GM23338 (cell line): Measurements from ENCODE around the gene LRATD1. TPM values are rescaled to one million over a fixed set of nuclear protein-coding genes. Genes with fewer than 3 reads are reported as not detected.

Source experiments
- ATAC-seq: fragments of 200-7000 bp; cut with Tn5 transposase; 3 replicates; pipeline ENCODE4 v1.9.1; 2020
- DNase-seq: peaks from one replicate; pipeline ENCODE4 v3.0.0-alpha.2; 2015; ENCODE audit warnings: low spot score
- H2AFZ ChIP-seq: fragments of 200-600 bp; sonication (generic); 2 replicates; pipeline ENCODE4 v1.8.0; 2016; ENCODE audit warnings: antibody characterized with exemption, mild to moderate bottlenecking, moderate library complexity
- H3F3A ChIP-seq: fragments of 200-600 bp; sonication (generic); replicated peaks from 2 replicates; pipeline ENCODE4 v1.8.0; 2017; ENCODE audit warnings: antibody characterized with exemption, mixed run types, low read depth
- H3K27ac ChIP-seq: fragments of 200-600 bp; sonication (generic); 2 replicates; pipeline ENCODE4 v1.6.1; 2016; ENCODE audit warnings: low read depth
- H3K27me3 ChIP-seq: fragments of 200-600 bp; sonication (generic); 2 replicates; pipeline ENCODE4 v1.8.0; 2016; ENCODE audit warnings: mild to moderate bottlenecking, mixed run types, moderate library complexity; ENCODE audit not compliant: insufficient read depth
- H3K36me3 ChIP-seq: fragments of 200-600 bp; sonication (generic); 2 replicates; pipeline ENCODE4 v1.8.0; 2016; ENCODE audit warnings: mild to moderate bottlenecking; ENCODE audit not compliant: insufficient read depth
- H3K4me1 ChIP-seq: fragments of 200-600 bp; sonication (generic); 2 replicates; pipeline ENCODE4 v1.8.0; 2016; ENCODE audit warnings: mild to moderate bottlenecking, moderate library complexity; ENCODE audit not compliant: insufficient read depth
- H3K4me2 ChIP-seq: fragments of 200-600 bp; sonication (generic); 2 replicates; pipeline ENCODE4 v1.7.1; 2017; ENCODE audit warnings: mixed run types
- H3K4me3 ChIP-seq: fragments of 200-600 bp; sonication (generic); 2 replicates; pipeline ENCODE4 v1.6.1; 2016; ENCODE audit warnings: mixed run types
- H3K79me2 ChIP-seq: fragments of 200-600 bp; sonication (generic); replicated peaks from 2 replicates; pipeline ENCODE4 v1.8.0; 2017; ENCODE audit warnings: mild to moderate bottlenecking; ENCODE audit not compliant: insufficient read depth
- H3K9me2 ChIP-seq: fragments of 200-600 bp; sonication (generic); 2 replicates; pipeline ENCODE4 v1.8.0; 2017; ENCODE audit not compliant: insufficient read depth
- H4K20me1 ChIP-seq: fragments of 200-600 bp; sonication (generic); replicated peaks from 2 replicates; pipeline ENCODE4 v1.8.0; 2017; ENCODE audit warnings: mild to moderate bottlenecking; ENCODE audit not compliant: insufficient read depth
- H3K27ac Mint-ChIP-seq: 2 replicates; pipeline ENCODE4 v1.8.0; 2020; ENCODE audit warnings: inconsistent platforms, mild to moderate bottlenecking, moderate library complexity, mixed read lengths
- H3K27me3 Mint-ChIP-seq: 3 replicates; pipeline ENCODE4 v1.8.0; 2022; ENCODE audit warnings: low read depth, mild to moderate bottlenecking, moderate library complexity, mixed read lengths, inconsistent platforms; ENCODE audit not compliant: insufficient read depth, poor library complexity
- H3K36me3 Mint-ChIP-seq: 3 replicates; pipeline ENCODE4 v1.8.0; 2021; ENCODE audit warnings: low read depth, mild to moderate bottlenecking, inconsistent platforms, moderate library complexity, mixed read lengths
- H3K4me1 Mint-ChIP-seq: 3 replicates; pipeline ENCODE4 v1.8.0; 2020; ENCODE audit warnings: mild to moderate bottlenecking, inconsistent platforms, mixed read lengths
- H3K4me3 Mint-ChIP-seq: 3 replicates; pipeline ENCODE4 v1.8.0; 2021; ENCODE audit warnings: moderate library complexity, mild to moderate bottlenecking, inconsistent platforms, mixed read lengths
- H3K9me3 Mint-ChIP-seq: 3 replicates; pipeline ENCODE4 v1.8.0; 2020; ENCODE audit warnings: moderate library complexity, mild to moderate bottlenecking, inconsistent platforms, mixed read lengths
- CREB1 ChIP-seq: fragments of 250-450 bp; sonication (Bioruptor Pico); IDR thresholded peaks from 2 replicates; pipeline ENCODE4 v1.5.0; 2020; ENCODE audit warnings: low read depth, mild to moderate bottlenecking, moderate library complexity
- CTCF ChIP-seq, 2 experiments: fragments of 200-600 bp in 1 of 2; sonication (generic) in 1 of 2; conservative IDR thresholded peaks; 2 replicates each; pipeline versions ENCODE4 v1.5.1 to v1.6.1; 2016 to 2017; ENCODE audit warnings: antibody characterized with exemption in 2 of 2, low read depth in 2 of 2, mild to moderate bottlenecking in 2 of 2, moderate library complexity in 1 of 2
- ETS1 ChIP-seq: IDR thresholded peaks from 2 replicates; pipeline ENCODE4 v1.6.1; 2016; ENCODE audit warnings: antibody characterized with exemption
- EZH2 ChIP-seq: fragments of 200-600 bp; sonication (generic); IDR thresholded peaks from one replicate; pipeline ENCODE4 v1.8.0; 2017; ENCODE audit warnings: antibody characterized with exemption, mild to moderate bottlenecking, low read depth; ENCODE audit not compliant: unreplicated experiment
- EZH2phosphoT487 ChIP-seq: fragments of 200-600 bp; sonication (generic); IDR thresholded peaks from one replicate; pipeline ENCODE4 v1.8.1; 2018; ENCODE audit warnings: antibody characterized with exemption; ENCODE audit not compliant: unreplicated experiment
- JUNB ChIP-seq: IDR thresholded peaks from one replicate; pipeline ENCODE4 v1.6.1; 2016; ENCODE audit warnings: antibody characterized with exemption; ENCODE audit not compliant: unreplicated experiment
- NANOG ChIP-seq: IDR thresholded peaks from 2 replicates; pipeline ENCODE4 v1.6.1; 2016; ENCODE audit warnings: antibody characterized with exemption, borderline replicate concordance
- POLR2AphosphoS5 ChIP-seq: IDR thresholded peaks from 2 replicates; pipeline ENCODE4 v1.6.1; 2016; ENCODE audit warnings: antibody characterized with exemption, low read depth
- STAT1 ChIP-seq: IDR thresholded peaks from one replicate; pipeline ENCODE4 v1.6.1; 2016; ENCODE audit warnings: antibody characterized with exemption; ENCODE audit not compliant: unreplicated experiment
- ZNF114 ChIP-seq: fragments of 250-450 bp; sonication (Bioruptor Pico); IDR thresholded peaks from 2 replicates; pipeline ENCODE4 v1.5.0; 2020; ENCODE audit warnings: mild to moderate bottlenecking, moderate library complexity
- ZNF331 ChIP-seq: fragments of 250-450 bp; sonication (Bioruptor Pico); IDR thresholded peaks from 2 replicates; pipeline ENCODE4 v1.5.0; 2020; ENCODE audit warnings: low read depth, mild to moderate bottlenecking, moderate library complexity
- polyA plus RNA-seq: library from polyadenylated mRNA; unstranded; fragments of >200 nt; fragmentation: Nextera tagmentation; extraction: Ambion mirVana; gene quantifications from 2 replicates; pipeline ENCODE4 v1.2.1, GENCODE V29; 2016
- total RNA-seq: library from RNA; depleted of rRNA; stranded (reverse); fragments of >200 nt; shearing (Covaris generic); gene quantifications from 2 replicates; pipeline ENCODE4 v1.2.3, GENCODE V29; 2014
- TF ChIP-seq, protein P1 (sequence below): IDR thresholded peaks from one replicate; pipeline ENCODE4 v1.6.1; 2018; ENCODE audit warnings: antibody characterized with exemption; ENCODE audit not compliant: unreplicated experiment
- TF ChIP-seq, protein P2 (sequence below): fragments of 250-450 bp; sonication (Bioruptor Pico); IDR thresholded peaks from 2 replicates; pipeline ENCODE4 v1.5.0; 2020; ENCODE audit warnings: mild to moderate bottlenecking, moderate library complexity

The LRATD1 gene
- total and polyA plus RNA-seq, 2 experiments from 2014 or later: 2.7 to 5.7 TPM

DNA sequence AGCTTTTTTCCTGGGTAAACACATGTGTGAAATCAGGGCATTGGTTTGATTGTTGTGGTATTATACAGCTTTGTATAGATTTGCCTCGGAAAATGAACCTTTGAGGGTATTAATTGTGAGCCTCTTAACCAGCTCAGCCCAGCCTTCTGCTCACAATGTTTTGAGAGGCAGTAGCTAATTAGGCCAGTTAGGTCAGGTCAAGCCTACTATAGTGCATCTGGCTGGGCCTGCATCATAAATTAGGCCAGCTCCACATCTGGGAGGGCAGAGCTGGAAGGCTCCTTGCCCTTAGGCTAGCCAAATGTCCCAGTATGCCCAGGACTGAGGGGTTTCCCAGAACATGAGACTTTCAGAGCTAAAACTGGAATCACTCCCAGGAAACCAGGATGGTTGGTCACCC is 43.0 kb downstream of the LRATD1 start:
- H3K79me2 ChIP-seq: no peaks in the 10 kb centered on the region
- Mint-ChIP-seq H3K27ac (no peak overlapping the region), H3K4me3 (no peak overlapping the region), H3K9me3 (no peaks in the 10 kb centered on the region), H3K4me1 (peaks cover 3% of the 10 kb centered on the region), H3K27me3 (peaks cover 2% of the 10 kb centered on the region), H3K36me3 (no peaks in the 10 kb centered on the region)
- no peak overlapping the region for H2AFZ ChIP-seq
- H3K27ac ChIP-seq: no peak overlapping the region
- no peaks in the 10 kb centered on the region for H3K4me1 ChIP-seq
- no peak overlapping the region for H3K4me2 ChIP-seq
- no peaks in the 10 kb centered on the region for H3F3A ChIP-seq
- no peaks in the 10 kb centered on the region for H4K20me1 ChIP-seq
- H3K27me3 ChIP-seq: no peaks in the 10 kb centered on the region
- no peak overlapping the region for H3K4me3 ChIP-seq
- no peak for DNase-seq
- ATAC-seq: no peak
- TF ChIP-seq CREB1 (CRISPR knock-in tag): no peak
- TF ChIP-seq, protein P1, sequence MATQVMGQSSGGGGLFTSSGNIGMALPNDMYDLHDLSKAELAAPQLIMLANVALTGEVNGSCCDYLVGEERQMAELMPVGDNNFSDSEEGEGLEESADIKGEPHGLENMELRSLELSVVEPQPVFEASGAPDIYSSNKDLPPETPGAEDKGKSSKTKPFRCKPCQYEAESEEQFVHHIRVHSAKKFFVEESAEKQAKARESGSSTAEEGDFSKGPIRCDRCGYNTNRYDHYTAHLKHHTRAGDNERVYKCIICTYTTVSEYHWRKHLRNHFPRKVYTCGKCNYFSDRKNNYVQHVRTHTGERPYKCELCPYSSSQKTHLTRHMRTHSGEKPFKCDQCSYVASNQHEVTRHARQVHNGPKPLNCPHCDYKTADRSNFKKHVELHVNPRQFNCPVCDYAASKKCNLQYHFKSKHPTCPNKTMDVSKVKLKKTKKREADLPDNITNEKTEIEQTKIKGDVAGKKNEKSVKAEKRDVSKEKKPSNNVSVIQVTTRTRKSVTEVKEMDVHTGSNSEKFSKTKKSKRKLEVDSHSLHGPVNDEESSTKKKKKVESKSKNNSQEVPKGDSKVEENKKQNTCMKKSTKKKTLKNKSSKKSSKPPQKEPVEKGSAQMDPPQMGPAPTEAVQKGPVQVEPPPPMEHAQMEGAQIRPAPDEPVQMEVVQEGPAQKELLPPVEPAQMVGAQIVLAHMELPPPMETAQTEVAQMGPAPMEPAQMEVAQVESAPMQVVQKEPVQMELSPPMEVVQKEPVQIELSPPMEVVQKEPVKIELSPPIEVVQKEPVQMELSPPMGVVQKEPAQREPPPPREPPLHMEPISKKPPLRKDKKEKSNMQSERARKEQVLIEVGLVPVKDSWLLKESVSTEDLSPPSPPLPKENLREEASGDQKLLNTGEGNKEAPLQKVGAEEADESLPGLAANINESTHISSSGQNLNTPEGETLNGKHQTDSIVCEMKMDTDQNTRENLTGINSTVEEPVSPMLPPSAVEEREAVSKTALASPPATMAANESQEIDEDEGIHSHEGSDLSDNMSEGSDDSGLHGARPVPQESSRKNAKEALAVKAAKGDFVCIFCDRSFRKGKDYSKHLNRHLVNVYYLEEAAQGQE: no peak
- no peak for TF ChIP-seq ETS1
- TF ChIP-seq, protein P2, sequence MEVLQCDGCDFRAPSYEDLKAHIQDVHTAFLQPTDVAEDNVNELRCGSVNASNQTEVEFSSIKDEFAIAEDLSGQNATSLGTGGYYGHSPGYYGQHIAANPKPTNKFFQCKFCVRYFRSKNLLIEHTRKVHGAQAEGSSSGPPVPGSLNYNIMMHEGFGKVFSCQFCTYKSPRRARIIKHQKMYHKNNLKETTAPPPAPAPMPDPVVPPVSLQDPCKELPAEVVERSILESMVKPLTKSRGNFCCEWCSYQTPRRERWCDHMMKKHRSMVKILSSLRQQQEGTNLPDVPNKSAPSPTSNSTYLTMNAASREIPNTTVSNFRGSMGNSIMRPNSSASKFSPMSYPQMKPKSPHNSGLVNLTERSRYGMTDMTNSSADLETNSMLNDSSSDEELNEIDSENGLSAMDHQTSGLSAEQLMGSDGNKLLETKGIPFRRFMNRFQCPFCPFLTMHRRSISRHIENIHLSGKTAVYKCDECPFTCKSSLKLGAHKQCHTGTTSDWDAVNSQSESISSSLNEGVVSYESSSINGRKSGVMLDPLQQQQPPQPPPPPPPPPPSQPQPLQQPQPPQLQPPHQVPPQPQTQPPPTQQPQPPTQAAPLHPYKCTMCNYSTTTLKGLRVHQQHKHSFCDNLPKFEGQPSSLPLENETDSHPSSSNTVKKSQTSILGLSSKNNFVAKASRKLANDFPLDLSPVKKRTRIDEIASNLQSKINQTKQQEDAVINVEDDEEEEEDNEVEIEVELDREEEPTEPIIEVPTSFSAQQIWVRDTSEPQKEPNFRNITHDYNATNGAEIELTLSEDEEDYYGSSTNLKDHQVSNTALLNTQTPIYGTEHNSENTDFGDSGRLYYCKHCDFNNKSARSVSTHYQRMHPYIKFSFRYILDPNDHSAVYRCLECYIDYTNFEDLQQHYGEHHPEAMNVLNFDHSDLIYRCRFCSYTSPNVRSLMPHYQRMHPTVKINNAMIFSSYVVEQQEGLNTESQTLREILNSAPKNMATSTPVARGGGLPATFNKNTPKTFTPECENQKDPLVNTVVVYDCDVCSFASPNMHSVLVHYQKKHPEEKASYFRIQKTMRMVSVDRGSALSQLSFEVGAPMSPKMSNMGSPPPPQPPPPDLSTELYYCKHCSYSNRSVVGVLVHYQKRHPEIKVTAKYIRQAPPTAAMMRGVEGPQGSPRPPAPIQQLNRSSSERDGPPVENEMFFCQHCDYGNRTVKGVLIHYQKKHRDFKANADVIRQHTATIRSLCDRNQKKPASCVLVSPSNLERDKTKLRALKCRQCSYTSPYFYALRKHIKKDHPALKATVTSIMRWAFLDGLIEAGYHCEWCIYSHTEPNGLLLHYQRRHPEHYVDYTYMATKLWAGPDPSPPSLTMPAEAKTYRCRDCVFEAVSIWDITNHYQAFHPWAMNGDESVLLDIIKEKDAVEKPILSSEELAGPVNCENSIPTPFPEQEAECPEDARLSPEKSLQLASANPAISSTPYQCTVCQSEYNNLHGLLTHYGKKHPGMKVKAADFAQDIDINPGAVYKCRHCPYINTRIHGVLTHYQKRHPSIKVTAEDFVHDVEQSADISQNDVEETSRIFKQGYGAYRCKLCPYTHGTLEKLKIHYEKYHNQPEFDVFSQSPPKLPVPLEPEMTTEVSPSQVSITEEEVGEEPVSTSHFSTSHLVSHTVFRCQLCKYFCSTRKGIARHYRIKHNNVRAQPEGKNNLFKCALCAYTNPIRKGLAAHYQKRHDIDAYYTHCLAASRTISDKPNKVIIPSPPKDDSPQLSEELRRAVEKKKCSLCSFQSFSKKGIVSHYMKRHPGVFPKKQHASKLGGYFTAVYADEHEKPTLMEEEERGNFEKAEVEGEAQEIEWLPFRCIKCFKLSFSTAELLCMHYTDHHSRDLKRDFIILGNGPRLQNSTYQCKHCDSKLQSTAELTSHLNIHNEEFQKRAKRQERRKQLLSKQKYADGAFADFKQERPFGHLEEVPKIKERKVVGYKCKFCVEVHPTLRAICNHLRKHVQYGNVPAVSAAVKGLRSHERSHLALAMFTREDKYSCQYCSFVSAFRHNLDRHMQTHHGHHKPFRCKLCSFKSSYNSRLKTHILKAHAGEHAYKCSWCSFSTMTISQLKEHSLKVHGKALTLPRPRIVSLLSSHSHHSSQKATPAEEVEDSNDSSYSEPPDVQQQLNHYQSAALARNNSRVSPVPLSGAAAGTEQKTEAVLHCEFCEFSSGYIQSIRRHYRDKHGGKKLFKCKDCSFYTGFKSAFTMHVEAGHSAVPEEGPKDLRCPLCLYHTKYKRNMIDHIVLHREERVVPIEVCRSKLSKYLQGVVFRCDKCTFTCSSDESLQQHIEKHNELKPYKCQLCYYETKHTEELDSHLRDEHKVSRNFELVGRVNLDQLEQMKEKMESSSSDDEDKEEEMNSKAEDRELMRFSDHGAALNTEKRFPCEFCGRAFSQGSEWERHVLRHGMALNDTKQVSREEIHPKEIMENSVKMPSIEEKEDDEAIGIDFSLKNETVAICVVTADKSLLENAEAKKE (CRISPR knock-in tag): no peak
- no peak for TF ChIP-seq STAT1
- no peak for TF ChIP-seq ZNF331 (CRISPR knock-in tag)
- no peak for TF ChIP-seq NANOG
- no peak for TF ChIP-seq ZNF114 (CRISPR knock-in tag)
- TF ChIP-seq POLR2AphosphoS5: no peak
- no peak for TF ChIP-seq CTCF (conservative IDR thresholded peaks at IDR 0.05; ENCODE audit: low read depth in 2 of 2)
- TF ChIP-seq JUNB: no peak
- TF ChIP-seq EZH2: no peak
- TF ChIP-seq EZH2phosphoT487: no peak
- no peaks in the 10 kb centered on the region for H3K9me2 ChIP-seq
- no peaks in the 10 kb centered on the region for H3K36me3 ChIP-seq
